HL-60 (cell line): ENCODE measurements around the gene PRKG2.

Source experiments
- POLR2AphosphoS5 ChIP-seq: IDR thresholded peaks from 2 replicates; pipeline ENCODE4 v1.6.1; 2012; ENCODE audit warnings: low read depth
- TF ChIP-seq, protein P1 (sequence below): IDR thresholded peaks from one replicate; pipeline ENCODE4 v1.5.1; 2011; ENCODE audit warnings: low read length, control low read depth, inconsistent platforms; ENCODE audit not compliant: insufficient read depth

DNA sequence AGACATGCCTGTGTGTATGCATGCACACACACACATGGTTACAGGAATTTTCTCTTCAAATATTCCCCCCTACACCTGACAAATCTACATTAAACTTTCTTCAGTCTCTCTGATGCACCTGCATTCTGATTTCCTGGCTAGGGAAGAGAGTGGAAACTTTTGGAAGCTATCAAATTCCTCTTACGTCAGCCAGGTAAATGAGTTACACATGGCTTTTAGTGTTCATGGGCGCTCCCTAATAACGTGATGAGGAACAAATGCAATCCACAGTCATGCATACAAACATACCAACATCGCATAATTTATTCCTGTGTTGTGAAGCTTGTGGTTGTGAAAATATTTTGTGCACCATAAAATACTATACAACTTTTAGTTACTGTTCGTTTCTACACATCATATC is 149.6 kb downstream of the PRKG2 start:
- no peak for TF ChIP-seq POLR2AphosphoS5
- TF ChIP-seq, protein P1, sequence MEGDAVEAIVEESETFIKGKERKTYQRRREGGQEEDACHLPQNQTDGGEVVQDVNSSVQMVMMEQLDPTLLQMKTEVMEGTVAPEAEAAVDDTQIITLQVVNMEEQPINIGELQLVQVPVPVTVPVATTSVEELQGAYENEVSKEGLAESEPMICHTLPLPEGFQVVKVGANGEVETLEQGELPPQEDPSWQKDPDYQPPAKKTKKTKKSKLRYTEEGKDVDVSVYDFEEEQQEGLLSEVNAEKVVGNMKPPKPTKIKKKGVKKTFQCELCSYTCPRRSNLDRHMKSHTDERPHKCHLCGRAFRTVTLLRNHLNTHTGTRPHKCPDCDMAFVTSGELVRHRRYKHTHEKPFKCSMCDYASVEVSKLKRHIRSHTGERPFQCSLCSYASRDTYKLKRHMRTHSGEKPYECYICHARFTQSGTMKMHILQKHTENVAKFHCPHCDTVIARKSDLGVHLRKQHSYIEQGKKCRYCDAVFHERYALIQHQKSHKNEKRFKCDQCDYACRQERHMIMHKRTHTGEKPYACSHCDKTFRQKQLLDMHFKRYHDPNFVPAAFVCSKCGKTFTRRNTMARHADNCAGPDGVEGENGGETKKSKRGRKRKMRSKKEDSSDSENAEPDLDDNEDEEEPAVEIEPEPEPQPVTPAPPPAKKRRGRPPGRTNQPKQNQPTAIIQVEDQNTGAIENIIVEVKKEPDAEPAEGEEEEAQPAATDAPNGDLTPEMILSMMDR: no peak
